ENCODE data around the gene WBP1L. TPM values are rescaled to one million over a fixed set of nuclear protein-coding genes. Genes with fewer than 3 reads are reported as not detected.

The WBP1L gene
- total and polyA plus RNA-seq, 2 experiments from 2014 or later = 7.0 to 55.7 TPM

GRCh38 chr10:102744374-102745051 lies 765 bp downstream of the WBP1L start:
- no peaks in the 10 kb centered on the region for H3K36me3 ChIP-seq (ENCODE audit: insufficient read depth)
- no peaks in the 10 kb centered on the region for H3K9me2 ChIP-seq (ENCODE audit: insufficient read depth)
- H4K20me1 ChIP-seq (replicated peaks; ENCODE audit: insufficient read depth) = 0 out of 2 replicates have a peak, but pooled peaks cover 7% of the 10 kb centered on the region
- DNase-seq (ENCODE audit: low spot score) (peak; percentile 31), ATAC-seq (peak; percentile 12)
- H3K79me2 ChIP-seq (replicated peaks; ENCODE audit: insufficient read depth) = peaks cover 20% of the 10 kb centered on the region
- H3K4me1 Mint-ChIP-seq = peaks cover 23% of the 10 kb centered on the region
- H3K27me3 Mint-ChIP-seq (ENCODE audit: insufficient read depth, low read depth, poor library complexity) = peaks cover 12% of the 10 kb centered on the region
- H3K27ac Mint-ChIP-seq = peak overlapping the region; percentile 53
- H3K4me3 ChIP-seq = peak overlapping the region; percentile 60
- no peaks in the 10 kb centered on the region for H3K36me3 Mint-ChIP-seq (ENCODE audit: low read depth)
- H3K4me2 ChIP-seq = peak overlapping the region; percentile 88
- no peak overlapping the region for H3K27ac ChIP-seq (ENCODE audit: low read depth)
- no peak overlapping the region for H2AFZ ChIP-seq
- H3F3A ChIP-seq (replicated peaks; ENCODE audit: low read depth) = no peaks in the 10 kb centered on the region; the same call in 1 of the 2 replicates
- no peak for TF ChIP-seq ZNF114 (CRISPR knock-in tag; IDR thresholded peaks at IDR 0.05)
- TF ChIP-seq ETS1 (IDR thresholded peaks at IDR 0.05) = no peak
- H3K9me3 Mint-ChIP-seq = no peaks in the 10 kb centered on the region
- peaks cover 5% of the 10 kb centered on the region; the same call in 1 of the 2 replicates for H3K4me1 ChIP-seq (ENCODE audit: insufficient read depth)
- H3K4me3 Mint-ChIP-seq = peak overlapping the region; percentile 95
- no peaks in the 10 kb centered on the region for H3K27me3 ChIP-seq (ENCODE audit: insufficient read depth)

- no peak for TF ChIP-seq POLR2AphosphoS5 (IDR thresholded peaks at IDR 0.05; ENCODE audit: low read depth)
- TF ChIP-seq ZNF331 (CRISPR knock-in tag; IDR thresholded peaks at IDR 0.05; ENCODE audit: low read depth) = no peak
- TF ChIP-seq JUNB (IDR thresholded peaks at IDR 0.05; ENCODE audit: unreplicated experiment) = no peak
- no peak for TF ChIP-seq EZH2 (IDR thresholded peaks at IDR 0.05; ENCODE audit: low read depth, unreplicated experiment)
- Histone ChIP-seq H3K79me2 (replicated peaks; ENCODE audit: insufficient read depth) (peaks cover 20% of the 10 kb centered on the region), H3F3A (replicated peaks; ENCODE audit: low read depth) (no peaks in the 10 kb centered on the region; the same call in 1 of the 2 replicates), H2AFZ (no peak overlapping the region), H4K20me1 (replicated peaks; ENCODE audit: insufficient read depth) (0 out of 2 replicates have a peak, but pooled peaks cover 7% of the 10 kb centered on the region), H3K27ac (ENCODE audit: low read depth) (no peak overlapping the region), H3K4me3 (no peak overlapping the region), H3K4me2 (peak overlapping the region; percentile 88; the same call in 1 of the 2 replicates), H3K4me1 (ENCODE audit: insufficient read depth) (peaks cover 5% of the 10 kb centered on the region; the same call in 1 of the 2 replicates), H3K36me3 (ENCODE audit: insufficient read depth) (no peaks in the 10 kb centered on the region), H3K27me3 (ENCODE audit: insufficient read depth) (no peaks in the 10 kb centered on the region), H3K9me2 (ENCODE audit: insufficient read depth) (no peaks in the 10 kb centered on the region)
- no peak overlapping the region for H3K27ac Mint-ChIP-seq
- no peaks in the 10 kb centered on the region for H3K9me3 Mint-ChIP-seq
- DNase-seq (ENCODE audit: low spot score) (no peak), ATAC-seq (no peak)
- H3K27me3 Mint-ChIP-seq (ENCODE audit: insufficient read depth, low read depth, poor library complexity) = peaks cover 12% of the 10 kb centered on the region
- no peaks in the 10 kb centered on the region for H3K36me3 Mint-ChIP-seq (ENCODE audit: low read depth)
- H3K4me1 Mint-ChIP-seq = peaks cover 21% of the 10 kb centered on the region
- H3K4me3 Mint-ChIP-seq = peak overlapping the region; percentile 95
These were observed 1.4 kb downstream of the WBP1L start for GRCh38 chr10:102745157-102745556.

- Mint-ChIP-seq H3K4me3 (no peak overlapping the region), H3K27ac (no peak overlapping the region), H3K4me1 (peaks cover 9% of the 10 kb centered on the region; the same call in 2 of the 3 replicates), H3K27me3 (ENCODE audit: insufficient read depth, low read depth, poor library complexity) (no peaks in the 10 kb centered on the region), H3K9me3 (no peaks in the 10 kb centered on the region; the same call in 2 of the 3 replicates), H3K36me3 (ENCODE audit: low read depth) (no peaks in the 10 kb centered on the region)
- H3K36me3 ChIP-seq (ENCODE audit: insufficient read depth) = no peaks in the 10 kb centered on the region
- H3K4me2 ChIP-seq = no peak overlapping the region
- 0 out of 2 replicates have a peak, but pooled peaks cover 7% of the 10 kb centered on the region for H4K20me1 ChIP-seq (replicated peaks; ENCODE audit: insufficient read depth)
- 0 out of 2 replicates have a peak, but pooled peaks cover 3% of the 10 kb centered on the region for H3K4me1 ChIP-seq (ENCODE audit: insufficient read depth)
- TF ChIP-seq POLR2AphosphoS5 (IDR thresholded peaks at IDR 0.05; ENCODE audit: low read depth) (no peak), STAT1 (IDR thresholded peaks at IDR 0.05; ENCODE audit: unreplicated experiment) (no peak), JUNB (IDR thresholded peaks at IDR 0.05; ENCODE audit: unreplicated experiment) (no peak)
- no peak for ATAC-seq
- no peaks in the 10 kb centered on the region for H3K9me2 ChIP-seq (ENCODE audit: insufficient read depth)
- H3K79me2 ChIP-seq (replicated peaks; ENCODE audit: insufficient read depth) = peaks cover 19% of the 10 kb centered on the region
- no peaks in the 10 kb centered on the region for H3K27me3 ChIP-seq (ENCODE audit: insufficient read depth)
- H3K27ac ChIP-seq (ENCODE audit: low read depth) = no peak overlapping the region
- H3K4me3 ChIP-seq = no peak overlapping the region
- no peak for DNase-seq (ENCODE audit: low spot score)
- H3F3A ChIP-seq (replicated peaks; ENCODE audit: low read depth) = no peaks in the 10 kb centered on the region
- H2AFZ ChIP-seq = no peak overlapping the region
These were observed 8.7 kb downstream of the WBP1L start for GRCh38 chr10:102752266-102752930.
